Astrocyte (in vitro differentiated cells and primary cell): ENCODE results near the gene CACNA1B. TPM values are rescaled to one million over a fixed set of nuclear protein-coding genes. Genes with fewer than 3 reads are reported as not detected.
A peak's percentile ranks its signal among the peaks of the same experiment; 100 is the strongest.

Experiments
- DNase-seq: peaks from one replicate; pipeline ENCODE4 v3.0.0-alpha.2; 2010; ENCODE audit warnings: low read depth
- FAIRE-seq: peaks from 2 replicates; lab custom pipeline; 2011; peaks lifted over from hg19 to GRCh38; lab: Jason Lieb, UNC
- H2AFZ ChIP-seq: 2 replicates; pipeline ENCODE4 v1.6.0; 2012; ENCODE audit warnings: low read depth, low read length, inconsistent platforms
- H3K27ac ChIP-seq: 2 replicates; pipeline ENCODE4 v1.5.1; 2011; ENCODE audit warnings: low read depth, low read length, inconsistent platforms
- H3K27me3 ChIP-seq: 2 replicates; pipeline ENCODE4 v1.6.0; 2011; ENCODE audit warnings: low read length, inconsistent platforms; ENCODE audit not compliant: insufficient read depth
- H3K36me3 ChIP-seq: 2 replicates; pipeline ENCODE4 v1.5.1; 2011; ENCODE audit warnings: low read length, inconsistent platforms; ENCODE audit not compliant: insufficient read depth
- H3K4me1 ChIP-seq: 2 replicates; pipeline ENCODE4 v1.5.1; 2011; ENCODE audit warnings: low read length, inconsistent platforms; ENCODE audit not compliant: insufficient read depth
- H3K4me2 ChIP-seq: 2 replicates; pipeline ENCODE4 v1.6.0; 2012; ENCODE audit warnings: low read length, inconsistent platforms
- H3K4me3 ChIP-seq: 2 replicates; pipeline ENCODE4 v1.5.1; 2011; ENCODE audit warnings: low read depth, mild to moderate bottlenecking, low read length, inconsistent platforms; ENCODE audit not compliant: insufficient read depth
- H3K79me2 ChIP-seq: 2 replicates; pipeline ENCODE4 v1.6.0; 2012; ENCODE audit warnings: mild to moderate bottlenecking, low read length, inconsistent platforms; ENCODE audit not compliant: insufficient read depth
- H3K9ac ChIP-seq: 2 replicates; pipeline ENCODE4 v1.6.0; 2012; ENCODE audit warnings: mild to moderate bottlenecking, low read length, inconsistent platforms
- H3K9me3 ChIP-seq: 2 replicates; pipeline ENCODE4 v1.5.1; 2012; ENCODE audit warnings: low read depth, mild to moderate bottlenecking, low read length, inconsistent platforms; ENCODE audit not compliant: insufficient read depth
- H4K20me1 ChIP-seq: 2 replicates; pipeline ENCODE4 v1.6.0; 2012; ENCODE audit warnings: low read length, inconsistent platforms; ENCODE audit not compliant: insufficient read depth
- H3K27ac Mint-ChIP-seq: one replicate; pipeline ENCODE4 v1.8.0; 2021; ENCODE audit warnings: mild to moderate bottlenecking, mixed read lengths; ENCODE audit not compliant: unreplicated experiment
- H3K27me3 Mint-ChIP-seq: one replicate; pipeline ENCODE4 v1.8.0; 2021; ENCODE audit warnings: low read depth, mixed read lengths; ENCODE audit not compliant: unreplicated experiment
- H3K36me3 Mint-ChIP-seq: one replicate; pipeline ENCODE4 v1.8.0; 2021; ENCODE audit warnings: low read depth, mixed read lengths; ENCODE audit not compliant: unreplicated experiment
- H3K4me1 Mint-ChIP-seq: one replicate; pipeline ENCODE4 v1.8.0; 2021; ENCODE audit warnings: low read depth, mixed read lengths; ENCODE audit not compliant: unreplicated experiment
- H3K4me3 Mint-ChIP-seq: one replicate; pipeline ENCODE4 v1.8.0; 2021; ENCODE audit warnings: mild to moderate bottlenecking, moderate library complexity, mixed read lengths; ENCODE audit not compliant: unreplicated experiment
- H3K9me3 Mint-ChIP-seq: one replicate; pipeline ENCODE4 v1.8.0; 2021; ENCODE audit warnings: mild to moderate bottlenecking, mixed read lengths; ENCODE audit not compliant: unreplicated experiment
- EZH2 ChIP-seq: IDR thresholded peaks from 2 replicates; pipeline ENCODE4 v1.6.1; 2012; ENCODE audit warnings: mild to moderate bottlenecking, low read length, inconsistent platforms; ENCODE audit not compliant: insufficient read depth
- total RNA-seq: library from RNA; stranded (reverse); gene quantifications from 2 replicates; pipeline ENCODE4 v1.2.1, GENCODE V29; 2021
- TF ChIP-seq, protein P1 (sequence below): IDR thresholded peaks from 2 replicates; pipeline ENCODE4 v1.5.1; 2011; ENCODE audit warnings: low read depth, mild to moderate bottlenecking, inconsistent platforms, low read length, moderate library complexity; ENCODE audit not compliant: insufficient read depth

The CACNA1B gene
- total RNA-seq, 1 donor from 2014 or later, result 3.1 TPM

GRCh38 chr9:137851516-137852267 is 25.9 kb upstream of the CACNA1B start:
- H3K27ac Mint-ChIP-seq, result no peak overlapping the region
- Histone ChIP-seq H3K4me3 (no peak overlapping the region), H2AFZ (no peak overlapping the region), H3K9me3 (no peaks in the 10 kb centered on the region), H4K20me1 (no peaks in the 10 kb centered on the region), H3K4me1 (no peaks in the 10 kb centered on the region), H3K27ac (no peak overlapping the region), H3K79me2 (no peaks in the 10 kb centered on the region), H3K27me3 (no peaks in the 10 kb centered on the region), H3K4me2 (no peak overlapping the region), H3K9ac (no peak overlapping the region), H3K36me3 (no peaks in the 10 kb centered on the region)
- H3K27me3 Mint-ChIP-seq, result no peaks in the 10 kb centered on the region
- H3K4me1 Mint-ChIP-seq, result no peaks in the 10 kb centered on the region
- H3K36me3 Mint-ChIP-seq, result peaks cover 6% of the 10 kb centered on the region
- DNase-seq (peak; percentile 2), FAIRE-seq (no peak)
- H3K4me3 Mint-ChIP-seq, result no peak overlapping the region
- H3K9me3 Mint-ChIP-seq, result peaks cover 24% of the 10 kb centered on the region
- TF ChIP-seq, protein P1, sequence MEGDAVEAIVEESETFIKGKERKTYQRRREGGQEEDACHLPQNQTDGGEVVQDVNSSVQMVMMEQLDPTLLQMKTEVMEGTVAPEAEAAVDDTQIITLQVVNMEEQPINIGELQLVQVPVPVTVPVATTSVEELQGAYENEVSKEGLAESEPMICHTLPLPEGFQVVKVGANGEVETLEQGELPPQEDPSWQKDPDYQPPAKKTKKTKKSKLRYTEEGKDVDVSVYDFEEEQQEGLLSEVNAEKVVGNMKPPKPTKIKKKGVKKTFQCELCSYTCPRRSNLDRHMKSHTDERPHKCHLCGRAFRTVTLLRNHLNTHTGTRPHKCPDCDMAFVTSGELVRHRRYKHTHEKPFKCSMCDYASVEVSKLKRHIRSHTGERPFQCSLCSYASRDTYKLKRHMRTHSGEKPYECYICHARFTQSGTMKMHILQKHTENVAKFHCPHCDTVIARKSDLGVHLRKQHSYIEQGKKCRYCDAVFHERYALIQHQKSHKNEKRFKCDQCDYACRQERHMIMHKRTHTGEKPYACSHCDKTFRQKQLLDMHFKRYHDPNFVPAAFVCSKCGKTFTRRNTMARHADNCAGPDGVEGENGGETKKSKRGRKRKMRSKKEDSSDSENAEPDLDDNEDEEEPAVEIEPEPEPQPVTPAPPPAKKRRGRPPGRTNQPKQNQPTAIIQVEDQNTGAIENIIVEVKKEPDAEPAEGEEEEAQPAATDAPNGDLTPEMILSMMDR, result no peak
- TF ChIP-seq EZH2, result no peak

GRCh38 chr9:137853392-137853995 is 24.1 kb upstream of the CACNA1B start:
- H3K9ac ChIP-seq, result no peak overlapping the region
- Mint-ChIP-seq H3K27me3 (peaks cover 1% of the 10 kb centered on the region), H3K27ac (no peak overlapping the region), H3K4me3 (no peak overlapping the region), H3K9me3 (peaks cover 24% of the 10 kb centered on the region), H3K36me3 (peaks cover 6% of the 10 kb centered on the region), H3K4me1 (no peaks in the 10 kb centered on the region)
- DNase-seq (no peak), FAIRE-seq (no peak)
- H4K20me1 ChIP-seq, result no peaks in the 10 kb centered on the region
- H3K4me2 ChIP-seq, result no peak overlapping the region
- no peaks in the 10 kb centered on the region for H3K4me1 ChIP-seq
- TF ChIP-seq, protein P1, result no peak
- no peak for TF ChIP-seq EZH2
- H3K27me3 ChIP-seq, result no peaks in the 10 kb centered on the region
- H3K9me3 ChIP-seq, result no peaks in the 10 kb centered on the region
- H2AFZ ChIP-seq, result no peak overlapping the region
- no peaks in the 10 kb centered on the region for H3K79me2 ChIP-seq
- no peak overlapping the region for H3K4me3 ChIP-seq
- no peaks in the 10 kb centered on the region for H3K36me3 ChIP-seq
- no peak overlapping the region for H3K27ac ChIP-seq

DNA sequence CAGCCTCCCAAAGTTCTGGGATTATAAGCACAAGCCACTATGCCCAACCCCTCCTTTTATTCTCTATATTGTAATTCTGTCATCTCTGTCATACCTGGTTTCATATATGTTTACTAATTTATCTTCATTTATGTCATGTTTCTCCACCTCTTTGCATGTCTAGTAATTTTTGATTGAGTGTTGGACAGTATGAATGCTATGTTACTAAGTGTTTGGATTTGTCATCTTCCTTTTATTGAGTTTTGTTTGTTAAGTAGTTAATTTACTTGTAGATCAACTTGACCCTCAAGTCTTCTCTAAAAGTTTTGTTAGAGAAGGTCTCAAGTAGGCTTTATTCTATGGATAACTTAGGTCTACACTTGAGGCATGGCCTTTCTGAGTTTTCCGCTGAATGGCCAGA is 17.2 kb upstream of the CACNA1B start:
- H2AFZ ChIP-seq, result no peak overlapping the region
- Mint-ChIP-seq H3K27me3 (peaks cover 11% of the 10 kb centered on the region), H3K4me3 (no peak overlapping the region), H3K4me1 (no peaks in the 10 kb centered on the region), H3K36me3 (peaks cover 3% of the 10 kb centered on the region), H3K9me3 (peaks cover 23% of the 10 kb centered on the region), H3K27ac (no peak overlapping the region)
- no peak overlapping the region for H3K9ac ChIP-seq
- no peaks in the 10 kb centered on the region for H3K79me2 ChIP-seq
- no peak for DNase-seq
- TF ChIP-seq, protein P1, result no peak
- TF ChIP-seq EZH2, result no peak
- H3K9me3 ChIP-seq, result no peaks in the 10 kb centered on the region
- FAIRE-seq, result no peak
- H3K4me2 ChIP-seq, result no peak overlapping the region
- H3K36me3 ChIP-seq, result no peaks in the 10 kb centered on the region
- H3K4me3 ChIP-seq, result no peak overlapping the region
- no peak overlapping the region for H3K27ac ChIP-seq
- no peaks in the 10 kb centered on the region for H3K27me3 ChIP-seq
- H4K20me1 ChIP-seq, result no peaks in the 10 kb centered on the region
- no peaks in the 10 kb centered on the region for H3K4me1 ChIP-seq
